Measurements from ENCODE around the gene PODN.

PODN gene

DNA sequence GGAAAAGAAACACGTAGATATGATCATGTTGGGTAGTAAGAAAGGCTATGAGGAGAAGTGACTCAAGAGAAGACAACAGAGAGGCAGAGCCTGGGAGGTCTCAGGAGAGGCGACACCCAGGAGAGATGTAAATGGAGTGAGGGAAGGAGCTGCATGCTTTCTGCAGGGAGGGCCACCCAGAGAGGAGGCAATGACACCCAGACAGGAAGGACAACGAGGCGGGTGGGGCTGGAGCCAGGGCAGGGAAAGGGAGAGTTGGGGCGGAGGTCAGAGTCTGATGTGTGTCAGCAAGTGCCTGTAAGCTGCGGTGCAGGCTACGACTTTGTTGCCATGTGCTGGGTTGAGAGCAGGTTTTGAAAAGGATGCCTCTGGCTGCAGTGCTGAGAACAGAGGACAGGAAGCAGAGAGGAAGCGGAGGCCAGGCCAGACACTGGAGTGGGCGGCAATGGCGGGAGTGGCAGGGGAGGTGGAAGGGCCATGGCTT lies 49.1 kb downstream of the PODN start:
- POLR2A ChIA-PET = no interaction called here
- peaks cover 0 to 18% (median 8%) of the 10 kb centered on the region in 4 experiments for H3K4me1 ChIP-seq (ENCODE audit: control extremely low read depth in 1 of 4, control insufficient read depth in 4 of 4, insufficient read depth in 4 of 4, low read length in 3 of 4)
- H3K36me3 ChIP-seq (ENCODE audit: control insufficient read depth in 4 of 4, insufficient read depth in 4 of 4, low read length in 3 of 4) = no peaks in the 10 kb centered on the region
- CTCF ChIA-PET = no interaction called here
- no peak for DNase-seq
- H3K27ac ChIP-seq (ENCODE audit: insufficient read depth in 1 of 2, low read depth in 1 of 2, low read length in 2 of 2, poor library complexity in 1 of 2, severe bottlenecking in 2 of 2) = no peak overlapping the region
- WGBS (ENCODE audit: insufficient coverage) = 94% methylated on average over 6 of the region's 10 CpGs
- H3K9me3 ChIP-seq (ENCODE audit: control extremely low read depth in 1 of 5, control insufficient read depth in 4 of 5, insufficient read depth in 2 of 5, low read depth in 1 of 5, low read length in 4 of 5) = no peaks in the 10 kb centered on the region
- no peak overlapping the region for H3K4me3 ChIP-seq (ENCODE audit: control insufficient read depth in 1 of 7, extremely low read depth in 1 of 7, insufficient read depth in 4 of 7, low read depth in 2 of 7, low read length in 6 of 7)
- peaks cover 0 to 4% (median 2%) of the 10 kb centered on the region in 5 experiments for H3K27me3 ChIP-seq (replicated peaks in 2 of 5; ENCODE audit: control insufficient read depth in 4 of 5, insufficient read depth in 5 of 5, low read length in 4 of 5)

DNA sequence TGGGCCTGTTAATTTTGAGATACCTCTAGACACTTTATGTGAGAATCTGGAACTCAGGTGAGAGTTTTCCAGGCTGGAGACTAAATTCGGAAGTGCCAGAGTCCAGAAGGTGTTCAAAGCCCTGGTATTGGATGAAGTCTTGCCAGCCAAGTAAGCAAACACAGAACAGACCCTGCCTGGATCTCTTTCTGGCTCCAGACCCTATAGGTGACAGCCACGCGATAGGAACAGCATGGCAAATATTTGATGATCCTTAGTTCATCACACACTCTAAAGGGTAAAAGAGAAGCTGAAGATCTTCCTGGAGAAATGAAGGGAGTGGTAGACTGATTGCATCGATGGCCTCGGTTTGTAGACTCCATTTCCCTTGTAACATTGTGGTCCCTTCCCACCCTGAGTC lies 49.7 kb downstream of the PODN start:
- 80% methylated on average over 5 of the region's 5 CpGs for WGBS (ENCODE audit: insufficient coverage)
- no peak overlapping the region for H3K4me3 ChIP-seq (ENCODE audit: control insufficient read depth in 1 of 7, extremely low read depth in 1 of 7, insufficient read depth in 4 of 7, low read depth in 2 of 7, low read length in 6 of 7)
- no peak for DNase-seq
- H3K36me3 ChIP-seq (ENCODE audit: control insufficient read depth in 4 of 4, insufficient read depth in 4 of 4, low read length in 3 of 4) = no peaks in the 10 kb centered on the region
- ChIA-PET CTCF (no interaction called here), POLR2A (no interaction called here)
- H3K27ac ChIP-seq (ENCODE audit: insufficient read depth in 1 of 2, low read depth in 1 of 2, low read length in 2 of 2, poor library complexity in 1 of 2, severe bottlenecking in 2 of 2) = no peak overlapping the region
- no peaks in the 10 kb centered on the region for H3K9me3 ChIP-seq (ENCODE audit: control extremely low read depth in 1 of 5, control insufficient read depth in 4 of 5, insufficient read depth in 2 of 5, low read depth in 1 of 5, low read length in 4 of 5)
- H3K4me1 ChIP-seq (ENCODE audit: control extremely low read depth in 1 of 4, control insufficient read depth in 4 of 4, insufficient read depth in 4 of 4, low read length in 3 of 4) = peaks cover 0 to 18% (median 8%) of the 10 kb centered on the region in 4 experiments
- H3K27me3 ChIP-seq (replicated peaks in 2 of 5; ENCODE audit: control insufficient read depth in 4 of 5, insufficient read depth in 5 of 5, low read length in 4 of 5) = peaks cover 0 to 4% (median 2%) of the 10 kb centered on the region in 5 experiments

- ChIA-PET POLR2A (no interaction called here), CTCF (no interaction called here)
- Histone ChIP-seq H3K4me1 (ENCODE audit: control extremely low read depth in 1 of 4, control insufficient read depth in 4 of 4, insufficient read depth in 4 of 4, low read length in 3 of 4) (peaks cover 0 to 18% (median 8%) of the 10 kb centered on the region in 4 experiments), H3K4me3 (ENCODE audit: control insufficient read depth in 1 of 7, extremely low read depth in 1 of 7, insufficient read depth in 4 of 7, low read depth in 2 of 7, low read length in 6 of 7) (no peak overlapping the region), H3K27me3 (replicated peaks in 2 of 5; ENCODE audit: control insufficient read depth in 4 of 5, insufficient read depth in 5 of 5, low read length in 4 of 5) (peaks cover 0 to 4% (median 2%) of the 10 kb centered on the region in 5 experiments), H3K36me3 (ENCODE audit: control insufficient read depth in 4 of 4, insufficient read depth in 4 of 4, low read length in 3 of 4) (no peaks in the 10 kb centered on the region), H3K9me3 (ENCODE audit: control extremely low read depth in 1 of 5, control insufficient read depth in 4 of 5, insufficient read depth in 2 of 5, low read depth in 1 of 5, low read length in 4 of 5) (no peaks in the 10 kb centered on the region), H3K27ac (ENCODE audit: insufficient read depth in 1 of 2, low read depth in 1 of 2, low read length in 2 of 2, poor library complexity in 1 of 2, severe bottlenecking in 2 of 2) (no peak overlapping the region)
- 100% methylated on average over 2 of the region's 2 CpGs for WGBS (ENCODE audit: insufficient coverage)
- no peak for DNase-seq
Observed at GRCh38 chr1:53112271-53112774, 50.3 kb downstream of the PODN start.

DNA sequence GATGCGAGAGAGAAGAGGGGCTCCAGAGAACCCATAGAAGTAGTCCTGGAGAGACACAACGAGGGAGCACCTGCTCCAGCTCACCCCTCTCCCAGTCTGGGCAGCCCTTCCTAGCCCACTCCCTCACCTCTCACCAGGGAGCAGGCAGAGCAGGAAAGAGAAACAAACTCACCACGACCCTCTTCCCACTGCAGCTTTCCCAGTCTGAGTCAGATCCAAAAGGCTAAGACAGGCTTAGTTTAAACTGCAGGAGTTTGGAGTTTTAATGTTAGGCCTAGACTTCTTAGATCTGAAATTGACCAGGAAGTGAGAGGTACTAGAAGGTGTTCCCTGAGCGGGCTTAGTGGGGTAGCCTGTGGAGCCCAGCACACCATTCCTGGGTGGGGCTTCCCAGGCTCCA lies 50.8 kb downstream of the PODN start:
- Histone ChIP-seq H3K27me3 (replicated peaks in 2 of 5; ENCODE audit: control insufficient read depth in 4 of 5, insufficient read depth in 5 of 5, low read length in 4 of 5) (peaks cover 0 to 4% (median 2%) of the 10 kb centered on the region in 5 experiments), H3K36me3 (ENCODE audit: control insufficient read depth in 4 of 4, insufficient read depth in 4 of 4, low read length in 3 of 4) (no peaks in the 10 kb centered on the region), H3K9me3 (ENCODE audit: control extremely low read depth in 1 of 5, control insufficient read depth in 4 of 5, insufficient read depth in 2 of 5, low read depth in 1 of 5, low read length in 4 of 5) (no peaks in the 10 kb centered on the region), H3K4me3 (ENCODE audit: control insufficient read depth in 1 of 7, extremely low read depth in 1 of 7, insufficient read depth in 4 of 7, low read depth in 2 of 7, low read length in 6 of 7) (no peak overlapping the region), H3K27ac (ENCODE audit: insufficient read depth in 1 of 2, low read depth in 1 of 2, low read length in 2 of 2, poor library complexity in 1 of 2, severe bottlenecking in 2 of 2) (no peak overlapping the region), H3K4me1 (ENCODE audit: control extremely low read depth in 1 of 4, control insufficient read depth in 4 of 4, insufficient read depth in 4 of 4, low read length in 3 of 4) (peaks cover 0 to 18% (median 8%) of the 10 kb centered on the region in 4 experiments)
- POLR2A ChIA-PET = no interaction called here
- CTCF ChIA-PET = no interaction called here
- no peak for DNase-seq
- 84% methylated on average over 2 of the region's 4 CpGs for WGBS (ENCODE audit: insufficient coverage)

DNA sequence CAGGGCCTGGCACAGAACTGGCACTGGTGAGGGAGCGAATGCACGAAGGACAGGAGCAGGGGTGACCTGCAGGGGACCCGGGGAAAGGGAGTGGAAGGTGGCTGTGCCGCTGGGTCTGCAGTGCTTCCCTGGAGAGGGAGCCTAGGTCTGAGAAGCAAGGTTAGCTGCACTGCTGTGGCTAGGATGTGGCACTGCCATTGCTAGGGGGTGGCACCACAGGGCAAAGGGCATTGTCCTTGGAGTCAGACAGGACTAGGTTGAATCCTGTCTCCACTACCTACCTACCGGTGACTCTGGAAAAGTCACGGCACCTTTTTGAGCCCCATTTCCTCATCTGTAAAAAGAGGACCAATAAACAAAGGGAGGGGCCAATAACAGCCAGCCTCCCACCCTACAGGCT lies 52.1 kb downstream of the PODN start:
- 96% methylated on average over 5 of the region's 6 CpGs for WGBS (ENCODE audit: insufficient coverage)
- CTCF ChIA-PET = no interaction called here

DNA sequence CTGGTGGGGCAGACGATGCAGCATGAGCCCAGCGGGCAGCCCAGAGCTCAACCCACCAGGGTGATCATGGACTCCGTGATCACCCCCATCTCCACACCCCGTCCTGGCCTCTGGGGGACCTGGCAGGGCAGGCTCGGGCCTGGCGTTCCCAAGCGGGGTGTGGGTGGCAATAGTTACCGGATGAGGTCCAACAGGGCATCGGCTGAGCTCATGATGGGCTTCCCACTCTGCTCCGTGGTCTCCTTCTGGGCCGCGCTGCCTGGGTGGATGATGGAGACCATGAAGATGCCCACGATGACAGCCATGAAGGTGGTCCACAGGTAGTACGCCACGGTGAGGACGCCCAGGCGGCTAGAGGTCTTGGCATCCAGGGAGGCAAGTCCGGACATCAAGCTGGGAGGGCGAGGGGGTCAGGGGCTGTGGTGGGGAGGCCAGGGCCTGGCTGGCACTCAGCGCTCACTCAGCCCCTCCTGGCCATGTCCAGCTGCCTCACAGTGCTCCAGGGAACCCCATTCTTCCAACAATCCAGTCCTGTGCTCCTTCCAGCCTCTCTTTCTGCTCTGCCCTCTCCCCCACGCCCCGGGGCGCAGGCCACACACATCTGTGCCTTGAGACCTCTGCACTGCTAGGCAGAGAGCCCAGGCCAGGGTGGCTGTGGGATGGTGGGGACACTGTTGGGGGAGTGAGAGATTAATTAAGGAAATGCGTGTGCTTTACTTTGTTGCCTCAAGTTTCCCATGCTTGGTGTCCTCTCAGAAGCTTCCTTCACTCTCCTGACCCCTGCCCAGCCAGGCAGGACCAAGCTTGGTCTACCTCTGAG lies 52.8 kb downstream of the PODN start:
- DNase-seq = no peak
- H3K9me3 ChIP-seq (ENCODE audit: control extremely low read depth in 1 of 5, control insufficient read depth in 4 of 5, insufficient read depth in 2 of 5, low read depth in 1 of 5, low read length in 4 of 5) = no peaks in the 10 kb centered on the region
- 96% methylated on average over 20 of the region's 24 CpGs for WGBS (ENCODE audit: insufficient coverage)
- H3K36me3 ChIP-seq (ENCODE audit: control insufficient read depth in 4 of 4, insufficient read depth in 4 of 4, low read length in 3 of 4) = no peaks in the 10 kb centered on the region
- CTCF ChIA-PET = no interaction called here
- POLR2A ChIA-PET = interaction anchor here (0.6 kb wide), 1 partner anchor 57 kb away, joined by 3 read pairs; no protein-coding TSS in a partner anchor
- peaks cover 0 to 17% (median 8%) of the 10 kb centered on the region in 4 experiments for H3K4me1 ChIP-seq (ENCODE audit: control extremely low read depth in 1 of 4, control insufficient read depth in 4 of 4, insufficient read depth in 4 of 4, low read length in 3 of 4)
- no peak overlapping the region for H3K4me3 ChIP-seq (ENCODE audit: control insufficient read depth in 1 of 7, extremely low read depth in 1 of 7, insufficient read depth in 4 of 7, low read depth in 2 of 7, low read length in 6 of 7)
- H3K27me3 ChIP-seq (replicated peaks in 2 of 5; ENCODE audit: control insufficient read depth in 4 of 5, insufficient read depth in 5 of 5, low read length in 4 of 5) = peaks cover 0 to 3% (median 0%) of the 10 kb centered on the region in 5 experiments
- no peak overlapping the region for H3K27ac ChIP-seq (ENCODE audit: insufficient read depth in 1 of 2, low read depth in 1 of 2, low read length in 2 of 2, poor library complexity in 1 of 2, severe bottlenecking in 2 of 2)

More for the DNA sequence above, 52.1 kb downstream of the PODN start:
- POLR2A ChIA-PET = no interaction called here
- DNase-seq = no peak
- no peak overlapping the region for H3K4me3 ChIP-seq (ENCODE audit: control insufficient read depth in 1 of 7, extremely low read depth in 1 of 7, insufficient read depth in 4 of 7, low read depth in 2 of 7, low read length in 6 of 7)
- H3K36me3 ChIP-seq (ENCODE audit: control insufficient read depth in 4 of 4, insufficient read depth in 4 of 4, low read length in 3 of 4) = no peaks in the 10 kb centered on the region
- H3K27me3 ChIP-seq (replicated peaks in 2 of 5; ENCODE audit: control insufficient read depth in 4 of 5, insufficient read depth in 5 of 5, low read length in 4 of 5) = peaks cover 0 to 4% (median 0%) of the 10 kb centered on the region in 5 experiments
- H3K27ac ChIP-seq (ENCODE audit: insufficient read depth in 1 of 2, low read depth in 1 of 2, low read length in 2 of 2, poor library complexity in 1 of 2, severe bottlenecking in 2 of 2) = no peak overlapping the region
- no peaks in the 10 kb centered on the region for H3K9me3 ChIP-seq (ENCODE audit: control extremely low read depth in 1 of 5, control insufficient read depth in 4 of 5, insufficient read depth in 2 of 5, low read depth in 1 of 5, low read length in 4 of 5)
- peaks cover 0 to 18% (median 8%) of the 10 kb centered on the region in 4 experiments for H3K4me1 ChIP-seq (ENCODE audit: control extremely low read depth in 1 of 4, control insufficient read depth in 4 of 4, insufficient read depth in 4 of 4, low read length in 3 of 4)

Data from common myeloid progenitor, CD34-positive (primary cell).